HG03064 (cell line): ENCODE results near the gene RSBN1.

Source experiments
- ATAC-seq: cut with Tn5 transposase; IDR thresholded peaks from one replicate; pipeline ENCODE4 v1.9.1; 2021; ENCODE audit warnings: low read depth; ENCODE audit not compliant: unreplicated experiment

The RSBN1 gene

GRCh38 chr1:113813218-113813617 lies 942 bp upstream of the RSBN1 start:
- no peak for ATAC-seq

- no peak for ATAC-seq
Measured at GRCh38 chr1:113812661-113813135, 422 bp upstream of the RSBN1 start.

GRCh38 chr1:113811156-113811887 lies 954 bp downstream of the RSBN1 start:
- ATAC-seq: peak; percentile 21

DNA sequence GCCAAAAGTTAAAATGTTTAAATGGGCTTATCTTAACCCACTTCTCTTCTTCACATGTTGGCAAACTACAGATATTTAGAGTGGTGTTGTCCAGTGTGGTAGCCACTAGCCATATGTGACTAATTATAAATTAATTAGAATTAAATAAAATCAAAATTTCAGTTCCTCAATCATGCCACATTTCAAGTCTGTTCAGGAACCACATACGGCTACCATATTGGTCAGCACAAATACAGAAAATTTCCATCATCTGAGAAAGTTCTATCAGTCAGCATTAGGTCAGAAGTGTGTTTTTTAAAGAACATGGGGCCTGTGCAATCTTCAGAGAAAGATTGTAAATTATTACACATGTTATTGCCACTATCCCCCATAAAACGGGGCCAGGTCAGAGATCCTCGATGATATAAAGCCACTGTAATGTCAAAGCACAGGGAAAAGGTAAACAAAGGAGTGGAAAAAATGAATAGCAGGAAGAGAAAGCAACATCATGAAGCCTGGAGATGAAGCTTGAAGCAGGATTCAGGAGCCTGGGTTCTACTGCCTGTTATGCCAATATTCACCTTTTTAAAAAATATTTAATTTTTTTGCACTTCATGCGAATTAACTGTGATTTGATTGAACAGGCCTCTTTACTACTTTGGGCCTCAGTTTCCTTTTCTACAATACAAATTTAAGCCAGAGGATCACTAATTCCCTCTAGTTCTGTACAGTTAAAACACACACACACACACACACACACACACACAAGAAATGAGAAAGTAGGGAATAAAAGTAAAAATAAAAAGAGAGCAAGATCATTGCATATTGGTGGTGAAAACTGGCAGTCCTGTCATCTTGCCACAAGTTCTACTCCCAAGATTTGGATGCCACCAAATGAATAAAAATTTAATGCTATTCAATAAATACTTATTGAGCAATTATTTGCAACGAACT lies 2.3 kb downstream of the RSBN1 start:
- no peak for ATAC-seq

GRCh38 chr1:113808450-113809195 lies 3.7 kb downstream of the RSBN1 start:
- no peak for ATAC-seq

- ATAC-seq: no peak
Measured at GRCh38 chr1:113805639-113806038, 6.6 kb downstream of the RSBN1 start.

DNA sequence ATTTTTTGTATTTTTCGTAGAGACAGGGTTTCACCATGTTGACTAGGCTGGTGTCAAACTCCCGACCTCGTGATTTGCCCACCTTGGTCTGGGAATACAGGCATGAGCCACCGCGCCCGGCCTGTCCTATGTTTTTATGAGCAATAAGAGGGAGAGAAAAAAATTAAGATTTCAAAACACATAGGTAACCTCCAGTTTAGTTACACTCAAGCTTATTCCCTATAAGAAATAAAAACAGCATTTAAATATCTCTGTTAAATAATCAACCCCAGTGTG lies 7.1 kb downstream of the RSBN1 start:
- no peak for ATAC-seq

- no peak for ATAC-seq
Measured at GRCh38 chr1:113804421-113805255, 7.6 kb downstream of the RSBN1 start.

DNA sequence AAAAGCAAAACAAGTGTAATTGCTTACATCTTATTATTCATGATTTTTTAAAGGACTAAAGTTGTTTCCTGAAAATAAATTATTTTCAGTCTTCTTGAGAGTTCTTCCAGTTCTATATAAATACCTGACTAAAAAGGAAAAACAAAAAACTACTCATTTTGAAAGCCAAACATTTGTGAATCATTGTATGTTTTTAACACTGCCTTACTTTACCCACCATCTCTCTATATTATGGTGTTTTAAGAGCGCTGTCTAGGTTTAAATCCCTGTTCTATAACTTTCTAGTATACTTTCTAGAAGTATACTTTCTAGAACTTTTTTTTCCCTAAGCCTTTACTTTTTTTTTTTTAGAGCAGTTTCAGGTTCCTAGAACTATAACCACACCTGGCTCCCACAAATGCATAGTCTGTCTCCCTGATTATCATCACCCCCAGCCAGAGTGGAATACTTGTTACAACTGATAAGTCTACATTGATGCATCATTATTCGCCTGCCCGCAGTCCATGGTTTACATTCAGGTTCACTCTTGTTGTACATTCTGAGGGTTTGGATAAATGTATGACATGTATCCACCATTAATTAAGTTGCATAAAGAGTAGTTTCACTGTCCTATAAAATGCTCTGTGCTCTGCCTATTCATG lies 9.8 kb downstream of the RSBN1 start:
- no peak for ATAC-seq

DNA sequence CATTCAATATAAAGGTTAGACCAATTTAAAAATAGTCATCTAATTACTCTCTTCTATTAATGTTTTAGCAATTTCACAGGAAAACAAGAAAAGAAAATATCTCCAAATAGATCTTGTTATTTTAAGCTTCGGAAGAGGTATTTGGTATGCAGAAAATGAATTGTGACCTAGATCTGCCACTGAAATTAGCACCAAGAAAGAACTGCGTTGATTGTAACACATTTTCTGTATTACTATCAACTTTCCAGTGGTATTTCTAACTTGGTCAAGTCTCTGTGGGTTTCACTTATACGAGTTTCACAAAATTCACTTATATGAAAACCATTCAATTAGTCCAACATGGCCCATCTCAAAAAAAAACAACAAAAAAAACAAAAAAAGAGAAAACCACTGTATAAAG lies 11.8 kb downstream of the RSBN1 start:
- ATAC-seq: no peak

- no peak for ATAC-seq
Measured at GRCh38 chr1:113797472-113797871, 14.8 kb downstream of the RSBN1 start.

DNA sequence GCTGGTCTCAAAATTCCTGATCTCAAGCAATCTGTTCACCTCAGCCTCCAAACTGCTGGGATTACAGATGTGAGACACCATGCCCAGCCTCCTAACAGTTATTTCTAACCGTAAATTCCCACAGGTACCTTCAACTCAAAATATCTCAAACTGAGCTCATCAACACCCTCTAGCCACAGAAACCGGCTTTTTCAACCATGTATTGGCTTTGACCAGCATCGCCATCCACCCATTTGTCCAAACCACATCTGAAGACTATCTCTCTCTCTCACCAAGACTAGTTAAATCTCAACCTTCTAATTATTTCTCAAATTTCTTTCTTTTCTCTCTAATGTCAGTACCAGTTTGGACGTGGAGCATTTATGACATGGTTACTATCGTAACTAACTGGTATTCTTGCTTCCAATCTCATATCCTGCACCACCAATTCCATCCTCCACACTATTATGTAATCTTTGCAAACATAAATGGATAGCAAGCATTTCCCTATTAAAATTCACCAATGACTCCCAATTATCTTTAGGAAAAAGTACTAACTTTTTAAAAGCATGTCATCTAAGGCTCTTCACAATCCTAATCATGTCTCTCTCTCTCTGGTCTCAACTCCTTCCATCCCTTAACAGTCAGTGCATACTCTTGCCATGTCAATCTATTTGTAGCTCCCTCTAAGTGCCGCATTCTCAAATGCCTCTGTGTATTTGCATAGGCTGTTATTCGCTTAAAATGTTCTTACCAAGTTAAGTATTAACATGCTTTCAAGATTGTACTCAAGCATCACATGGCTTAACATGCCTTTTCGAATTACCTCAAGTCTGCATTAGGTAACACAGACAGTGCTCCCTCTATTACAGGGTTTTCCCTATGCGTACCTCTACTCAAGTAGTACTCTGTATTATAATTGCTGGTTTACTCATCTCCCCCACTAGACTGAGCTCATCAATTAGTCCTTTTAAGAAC lies 18.1 kb downstream of the RSBN1 start:
- no peak for ATAC-seq

- ATAC-seq: no peak
Measured at GRCh38 chr1:113792986-113793385, 19.3 kb downstream of the RSBN1 start.

GRCh38 chr1:113792471-113792870 lies 19.8 kb downstream of the RSBN1 start:
- ATAC-seq: peak; percentile 65

- ATAC-seq: no peak
Measured at GRCh38 chr1:113788802-113789201, 23.5 kb downstream of the RSBN1 start.

GRCh38 chr1:113787663-113788062 lies 24.6 kb downstream of the RSBN1 start:
- ATAC-seq: no peak

DNA sequence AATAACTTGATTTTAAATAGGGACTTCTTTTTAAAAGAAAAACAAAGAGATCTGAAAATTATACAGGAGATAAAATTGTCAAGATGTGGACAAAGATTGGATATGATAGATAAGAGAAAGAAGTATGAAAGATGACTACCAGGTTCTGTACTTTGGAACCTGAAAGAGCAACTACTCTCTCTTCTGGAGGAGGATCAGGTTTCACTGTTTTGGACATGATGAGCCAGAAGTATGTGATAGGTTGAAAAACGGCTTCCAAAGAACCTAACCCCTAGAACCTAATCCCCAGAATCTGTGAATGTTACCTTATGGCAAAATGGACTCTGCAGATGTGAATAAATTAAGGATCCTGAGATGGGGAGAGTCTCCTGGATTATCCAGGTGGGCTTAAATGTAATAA lies 26.2 kb downstream of the RSBN1 start:
- no peak for ATAC-seq

- peak; percentile 61 for ATAC-seq
Measured at GRCh38 chr1:113784104-113784779, 28.0 kb downstream of the RSBN1 start.
